ENCODE measurements around the gene ARF1. TPM values are rescaled to one million over a fixed set of nuclear protein-coding genes. Genes with fewer than 3 reads are reported as not detected.

ARF1 gene
- polyA plus RNA-seq, 3 donors: 580 to 789 (median 603) TPM

DNA sequence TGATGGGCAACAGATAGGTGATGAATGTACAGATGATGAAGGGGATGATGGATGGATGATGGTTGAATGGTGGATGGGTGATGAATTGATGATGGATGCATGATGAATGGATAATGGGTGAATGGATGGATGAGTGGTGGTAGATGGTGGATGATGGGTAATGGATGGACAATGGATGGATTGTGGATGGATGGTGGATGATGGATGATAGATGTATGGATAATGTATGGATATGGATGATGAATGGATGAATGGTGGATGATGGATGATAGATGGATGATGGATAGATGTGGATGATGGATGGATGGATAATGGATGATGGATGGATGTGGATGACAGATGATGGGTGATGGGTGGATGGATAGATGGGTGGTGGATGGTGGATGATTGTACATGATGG lies 40.0 kb upstream of the ARF1 start:
- Mint-ChIP-seq H3K27me3 (ENCODE audit: low read depth in 3 of 3) (peaks cover 20 to 32% (median 26%) of the 10 kb centered on the region in 3 donors), H3K36me3 (no peaks in the 10 kb centered on the region), H3K4me3 (no peak overlapping the region), H3K9me3 (peaks cover 0 to 6% (median 0%) of the 10 kb centered on the region in 7 donors), H3K27ac (no peak overlapping the region), H3K4me1 (no peaks in the 10 kb centered on the region)
- Histone ChIP-seq H3K4me1 (ENCODE audit: control insufficient read depth in 1 of 2, insufficient read depth in 2 of 2, low read length in 2 of 2) (no peaks in the 10 kb centered on the region), H3K27ac (ENCODE audit: low read depth in 1 of 2, low read length in 2 of 2) (no peak overlapping the region), H4K20me1 (ENCODE audit: insufficient read depth, low read length) (no peaks in the 10 kb centered on the region), H3K4me3 (replicated peaks in 1 of 3; ENCODE audit: low read depth in 2 of 3, low read length in 3 of 3) (no peak overlapping the region), H3K4me2 (replicated peaks; ENCODE audit: extremely low read depth, low read length, poor library complexity, severe bottlenecking) (no peak overlapping the region), H3K27me3 (ENCODE audit: control insufficient read depth in 2 of 2, insufficient read depth in 2 of 2, low read length in 2 of 2) (peaks cover 7 to 25% of the 10 kb centered on the region in 2 donors), H3K9me3 (replicated peaks in 1 of 2; ENCODE audit: control insufficient read depth in 1 of 2, insufficient read depth in 1 of 2, low read length in 2 of 2) (peaks cover 0 to 7% of the 10 kb centered on the region in 2 donors), H2AFZ (ENCODE audit: insufficient read depth, low read depth, low read length, poor library complexity, severe bottlenecking) (no peak overlapping the region), H3K79me2 (ENCODE audit: insufficient read depth, low read length) (no peaks in the 10 kb centered on the region), H3K36me3 (replicated peaks in 1 of 2; ENCODE audit: control insufficient read depth in 1 of 2, insufficient read depth in 2 of 2, low read length in 2 of 2) (no peaks in the 10 kb centered on the region), H3K9ac (ENCODE audit: insufficient read depth, low read length, poor library complexity, severe bottlenecking) (no peak overlapping the region)
- intact Hi-C loops (cut with micrococcal nuclease): no loop called here
- TF ChIP-seq, protein P1, sequence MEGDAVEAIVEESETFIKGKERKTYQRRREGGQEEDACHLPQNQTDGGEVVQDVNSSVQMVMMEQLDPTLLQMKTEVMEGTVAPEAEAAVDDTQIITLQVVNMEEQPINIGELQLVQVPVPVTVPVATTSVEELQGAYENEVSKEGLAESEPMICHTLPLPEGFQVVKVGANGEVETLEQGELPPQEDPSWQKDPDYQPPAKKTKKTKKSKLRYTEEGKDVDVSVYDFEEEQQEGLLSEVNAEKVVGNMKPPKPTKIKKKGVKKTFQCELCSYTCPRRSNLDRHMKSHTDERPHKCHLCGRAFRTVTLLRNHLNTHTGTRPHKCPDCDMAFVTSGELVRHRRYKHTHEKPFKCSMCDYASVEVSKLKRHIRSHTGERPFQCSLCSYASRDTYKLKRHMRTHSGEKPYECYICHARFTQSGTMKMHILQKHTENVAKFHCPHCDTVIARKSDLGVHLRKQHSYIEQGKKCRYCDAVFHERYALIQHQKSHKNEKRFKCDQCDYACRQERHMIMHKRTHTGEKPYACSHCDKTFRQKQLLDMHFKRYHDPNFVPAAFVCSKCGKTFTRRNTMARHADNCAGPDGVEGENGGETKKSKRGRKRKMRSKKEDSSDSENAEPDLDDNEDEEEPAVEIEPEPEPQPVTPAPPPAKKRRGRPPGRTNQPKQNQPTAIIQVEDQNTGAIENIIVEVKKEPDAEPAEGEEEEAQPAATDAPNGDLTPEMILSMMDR (IDR thresholded peaks at IDR 0.05): no peak
- DNase-seq: no peak

DNA sequence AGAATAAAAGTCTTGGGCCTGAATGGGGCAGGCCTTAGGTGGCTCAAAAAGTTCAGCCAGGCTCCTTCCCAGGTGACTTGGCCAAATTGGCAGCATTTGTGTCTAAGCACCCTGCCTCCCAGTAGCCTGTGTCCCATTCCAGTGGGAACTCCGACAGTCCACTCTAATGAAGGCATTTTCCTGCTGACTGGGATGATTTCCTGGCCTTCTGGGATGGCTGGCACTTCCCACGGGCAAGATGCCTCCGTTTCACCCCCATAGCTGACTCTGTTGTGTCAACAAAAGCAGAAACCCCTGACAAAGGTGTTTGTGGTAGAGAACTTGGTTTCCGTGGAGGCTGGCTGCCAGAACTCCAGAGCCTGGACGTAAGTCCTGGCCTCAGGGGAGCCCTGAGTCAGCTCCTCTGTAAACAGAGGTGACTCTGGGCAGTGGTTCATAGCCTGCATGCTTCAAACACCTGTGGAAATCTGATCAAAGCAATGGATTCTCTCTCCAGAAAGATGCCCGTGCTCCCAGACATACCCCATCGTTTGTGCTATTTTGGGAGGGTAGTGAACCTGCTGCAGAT lies 39.1 kb upstream of the ARF1 start:
- H3K27ac ChIP-seq (ENCODE audit: low read depth in 1 of 2, low read length in 2 of 2): no peak overlapping the region
- 69% methylated on average over 5 of the region's 7 CpGs for WGBS (ENCODE audit: insufficient coverage)
- Mint-ChIP-seq H3K27ac (no peak overlapping the region), H3K27me3 (ENCODE audit: low read depth in 3 of 3) (peaks cover 14 to 30% (median 18%) of the 10 kb centered on the region in 3 donors), H3K9me3 (peaks cover 0 to 6% (median 0%) of the 10 kb centered on the region in 7 donors), H3K4me1 (no peaks in the 10 kb centered on the region), H3K36me3 (no peaks in the 10 kb centered on the region), H3K4me3 (no peak overlapping the region)
- no peaks in the 10 kb centered on the region for H3K79me2 ChIP-seq (ENCODE audit: insufficient read depth, low read length)
- H3K9me3 ChIP-seq (replicated peaks in 1 of 2; ENCODE audit: control insufficient read depth in 1 of 2, insufficient read depth in 1 of 2, low read length in 2 of 2): peaks cover 0 to 4% of the 10 kb centered on the region in 2 donors
- no peak overlapping the region for H3K4me2 ChIP-seq (replicated peaks; ENCODE audit: extremely low read depth, low read length, poor library complexity, severe bottlenecking)
- intact Hi-C loops (cut with micrococcal nuclease): no loop called here
- peaks cover under 1 to 19% of the 10 kb centered on the region in 2 donors for H3K27me3 ChIP-seq (ENCODE audit: control insufficient read depth in 2 of 2, insufficient read depth in 2 of 2, low read length in 2 of 2)
- H4K20me1 ChIP-seq (ENCODE audit: insufficient read depth, low read length): no peaks in the 10 kb centered on the region
- H3K4me1 ChIP-seq (ENCODE audit: control insufficient read depth in 1 of 2, insufficient read depth in 2 of 2, low read length in 2 of 2): no peaks in the 10 kb centered on the region
- H3K36me3 ChIP-seq (replicated peaks in 1 of 2; ENCODE audit: control insufficient read depth in 1 of 2, insufficient read depth in 2 of 2, low read length in 2 of 2): no peaks in the 10 kb centered on the region
- no peak for DNase-seq
- H3K9ac ChIP-seq (ENCODE audit: insufficient read depth, low read length, poor library complexity, severe bottlenecking): no peak overlapping the region
- no peak overlapping the region for H2AFZ ChIP-seq (ENCODE audit: insufficient read depth, low read depth, low read length, poor library complexity, severe bottlenecking)
- no peak overlapping the region for H3K4me3 ChIP-seq (replicated peaks in 1 of 3; ENCODE audit: low read depth in 2 of 3, low read length in 3 of 3)
- TF ChIP-seq, protein P1 (IDR thresholded peaks at IDR 0.05): no peak

All from CD14-positive monocyte (primary cell).